H1 (cell line): ENCODE measurements around the gene PRSS12. TPM values are rescaled to one million over a fixed set of nuclear protein-coding genes. Genes with fewer than 3 reads are reported as not detected.
A peak's percentile ranks its signal among the peaks of the same experiment; 100 is the strongest.

Source experiments
- CTCF ChIA-PET: fragments of 300-600 bp; sonication (Branson Sonifier 250); formaldehyde crosslinking; loops from one replicate; lab custom pipeline; 2021; ENCODE audit not compliant: partially characterized antibody; lab: Charles Lee
- POLR2A ChIA-PET: fragments of 300-600 bp; sonication (Branson Sonifier 250); formaldehyde crosslinking; loops from one replicate; lab custom pipeline; 2021; ENCODE audit warnings: inconsistent platforms; ENCODE audit not compliant: partially characterized antibody; lab: Charles Lee
- DNase-seq, 2 experiments: peaks; one replicate each; pipeline versions ENCODE4 v3.0.0 to v3.0.0-alpha.2; 2010 to 2022; ENCODE audit warnings: low spot score in 2 of 2, low read depth in 1 of 2, mixed read lengths in 1 of 2
- FAIRE-seq: peaks from 2 replicates; lab custom pipeline; 2011; peaks lifted over from hg19 to GRCh38; lab: Jason Lieb, UNC
- H2AFZ ChIP-seq: 2 replicates; pipeline ENCODE4 v1.8.1; 2012; ENCODE audit warnings: low read length, inconsistent platforms
- H2AK5ac ChIP-seq: 2 replicates; pipeline ENCODE4 v1.6.1; 2013; ENCODE audit warnings: low read depth, low read length
- H2BK120ac ChIP-seq: replicated peaks from 2 replicates; pipeline ENCODE3; 2013; ENCODE audit warnings: low read depth, low read length, inconsistent platforms
- H2BK12ac ChIP-seq: 2 replicates; pipeline ENCODE4 v1.6.1; 2013; ENCODE audit warnings: low read depth, low read length
- H2BK15ac ChIP-seq: 2 replicates; pipeline ENCODE4 v1.6.1; 2013; ENCODE audit warnings: low read length
- H2BK20ac ChIP-seq: 2 replicates; pipeline ENCODE4 v1.6.1; 2013; ENCODE audit warnings: low read length
- H2BK5ac ChIP-seq: 2 replicates; pipeline ENCODE4 v1.6.1; 2013; ENCODE audit warnings: low read depth, low read length
- H3K14ac ChIP-seq: 2 replicates; pipeline ENCODE4 v1.6.1; 2013; ENCODE audit warnings: inconsistent platforms; ENCODE audit not compliant: insufficient read length
- H3K18ac ChIP-seq: 2 replicates; pipeline ENCODE4 v1.6.1; 2013; ENCODE audit warnings: low read length; ENCODE audit errors: extremely low read depth
- H3K23ac ChIP-seq: 2 replicates; pipeline ENCODE4 v1.6.1; 2013; ENCODE audit warnings: inconsistent platforms; ENCODE audit not compliant: insufficient read length
- H3K23me2 ChIP-seq: 2 replicates; pipeline ENCODE4 v1.6.1; 2013; ENCODE audit warnings: low read depth, low read length
- H3K27ac ChIP-seq: 2 replicates; pipeline ENCODE4 v1.6.1; 2011; ENCODE audit warnings: low read depth, low read length, inconsistent platforms
- H3K27me3 ChIP-seq, 4 experiments: replicated peaks in 1 of 4; 1 replicate in 1 of 4; 2 replicates in 3 of 4; pipeline versions ENCODE4 v1.6.1 to v1.8.1; 2011 to 2013; ENCODE audit warnings: low read length in 3 of 4, mild to moderate bottlenecking in 3 of 4, inconsistent platforms in 2 of 4, mixed read lengths in 2 of 4, moderate library complexity in 1 of 4; ENCODE audit not compliant: control insufficient read depth in 3 of 4, insufficient read depth in 3 of 4; ENCODE audit errors: extremely low read depth in 1 of 4
- H3K36me3 ChIP-seq, 4 experiments: 2 replicates each; pipeline versions ENCODE4 v1.6.1 to v1.8.1; 2011 to 2013; ENCODE audit warnings: mild to moderate bottlenecking in 4 of 4, low read length in 3 of 4, moderate library complexity in 2 of 4, control low read depth in 1 of 4, inconsistent platforms in 1 of 4; ENCODE audit not compliant: insufficient read depth in 4 of 4, control insufficient read depth in 2 of 4
- H3K4ac ChIP-seq: replicated peaks from 2 replicates; pipeline ENCODE3; 2013; ENCODE audit warnings: low read length, low read depth, mixed read lengths, inconsistent platforms; ENCODE audit not compliant: insufficient read length
- H3K4me1 ChIP-seq, 4 experiments: replicated peaks in 1 of 4; 1 replicate in 1 of 4; 2 replicates in 3 of 4; pipeline versions ENCODE4 v1.6.1 to v1.8.1; 2011 to 2013; ENCODE audit warnings: low read length in 3 of 4, inconsistent platforms in 2 of 4, mixed read lengths in 1 of 4; ENCODE audit not compliant: insufficient read depth in 4 of 4, control insufficient read depth in 3 of 4
- H3K4me2 ChIP-seq, 2 experiments: 2 replicates each; pipeline versions ENCODE4 v1.6.1 to v1.8.1; 2011 to 2013; ENCODE audit warnings: low read depth in 2 of 2, low read length in 2 of 2, control low read depth in 1 of 2, inconsistent platforms in 1 of 2, mild to moderate bottlenecking in 1 of 2; ENCODE audit not compliant: insufficient read depth in 1 of 2
- H3K4me3 ChIP-seq, 4 experiments: fragments of 200-600, 300-600 bp in 1 of 4; sonication (generic), shearing (Covaris generic), sonication (Bioruptor Twin) in 1 of 4; 2 replicates each; pipeline versions ENCODE4 v1.5.1 to v1.8.1; 2011 to 2016; ENCODE audit warnings: low read length in 4 of 4, low read depth in 3 of 4, control low read depth in 2 of 4, inconsistent platforms in 2 of 4, mild to moderate bottlenecking in 2 of 4, mixed read lengths in 1 of 4, moderate library complexity in 1 of 4; ENCODE audit not compliant: insufficient read depth in 2 of 4; ENCODE audit errors: extremely low read depth in 1 of 4
- H3K56ac ChIP-seq: replicated peaks from 2 replicates; pipeline ENCODE3; 2013; ENCODE audit warnings: low read depth, mild to moderate bottlenecking, mixed read lengths, low read length, inconsistent platforms; ENCODE audit not compliant: insufficient read length
- H3K79me1 ChIP-seq: 2 replicates; pipeline ENCODE4 v1.6.1; 2013; ENCODE audit warnings: low read depth, low read length, control low read depth
- H3K79me2 ChIP-seq, 2 experiments: 2 replicates each; pipeline versions ENCODE4 v1.6.1 to v1.8.1; 2012 to 2013; ENCODE audit warnings: low read length in 2 of 2, mild to moderate bottlenecking in 2 of 2, inconsistent platforms in 1 of 2; ENCODE audit not compliant: insufficient read depth in 2 of 2, control insufficient read depth in 1 of 2
- H3K9ac ChIP-seq, 4 experiments: replicated peaks in 1 of 4; 1 replicate in 1 of 4; 2 replicates in 3 of 4; pipeline versions ENCODE4 v1.6.1 to v1.8.1; 2011 to 2013; ENCODE audit warnings: low read depth in 3 of 4, low read length in 3 of 4, control low read depth in 2 of 4, mild to moderate bottlenecking in 2 of 4, moderate library complexity in 2 of 4, inconsistent platforms in 1 of 4; ENCODE audit errors: extremely low read depth in 1 of 4
- H3K9me3 ChIP-seq, 2 experiments: 2 replicates each; pipeline versions ENCODE4 v1.6.1 to v1.8.1; 2012 to 2013; ENCODE audit warnings: mild to moderate bottlenecking in 2 of 2, moderate library complexity in 2 of 2, control low read depth in 1 of 2, inconsistent platforms in 1 of 2, low read depth in 1 of 2, low read length in 1 of 2, mixed read lengths in 1 of 2; ENCODE audit not compliant: insufficient read depth in 2 of 2
- H4K20me1 ChIP-seq, 2 experiments: replicated peaks in 1 of 2; 2 replicates each; pipeline versions ENCODE3 to v1.8.1; 2011 to 2013; ENCODE audit warnings: inconsistent platforms in 2 of 2, low read length in 2 of 2, mild to moderate bottlenecking in 1 of 2; ENCODE audit not compliant: insufficient read depth in 2 of 2, control insufficient read depth in 1 of 2
- H4K5ac ChIP-seq: 2 replicates; pipeline ENCODE4 v1.6.1; 2013; ENCODE audit warnings: low read length, low read depth, mixed read lengths, inconsistent platforms; ENCODE audit not compliant: insufficient read length
- H4K8ac ChIP-seq: 2 replicates; pipeline ENCODE4 v1.8.0; 2013; ENCODE audit warnings: mild to moderate bottlenecking, moderate library complexity, low read length, inconsistent platforms; ENCODE audit not compliant: insufficient read depth; ENCODE audit errors: extremely low read depth
- H4K91ac ChIP-seq: replicated peaks from 2 replicates; pipeline ENCODE3; 2013; ENCODE audit warnings: low read length, mixed read lengths, inconsistent platforms; ENCODE audit not compliant: insufficient read length
- CHD1 ChIP-seq: IDR thresholded peaks from 2 replicates; pipeline ENCODE4 v1.6.1; 2012; ENCODE audit warnings: low read depth, low read length, improper control_type of control experiment
- CREB1 ChIP-seq: IDR thresholded peaks from 2 replicates; pipeline ENCODE4 v1.6.1; 2012; ENCODE audit warnings: inconsistent platforms
- CTBP2 ChIP-seq: IDR thresholded peaks from 2 replicates; pipeline ENCODE4 v1.7.0; 2011; ENCODE audit warnings: borderline replicate concordance, mild to moderate bottlenecking, moderate library complexity, mixed read lengths, low read length; ENCODE audit not compliant: insufficient read depth, insufficient read length
- E2F6 ChIP-seq: IDR thresholded peaks from 2 replicates; pipeline ENCODE4 v1.6.1; 2012; ENCODE audit warnings: inconsistent platforms
- GABPA ChIP-seq: IDR thresholded peaks from 2 replicates; pipeline ENCODE4 v1.6.1; 2011; ENCODE audit warnings: mild to moderate bottlenecking, low read length, moderate library complexity, borderline replicate concordance; ENCODE audit not compliant: insufficient read depth
- KDM1A ChIP-seq: fragments of 200-600, 300-600 bp; sonication (generic); IDR thresholded peaks from 2 replicates; pipeline ENCODE4 v1.7.1; 2016; ENCODE audit warnings: mild to moderate bottlenecking, low read length, borderline replicate concordance
- RBBP5 ChIP-seq: IDR thresholded peaks from 2 replicates; pipeline ENCODE4 v1.7.1; 2012; ENCODE audit warnings: low read depth, mild to moderate bottlenecking, inconsistent platforms, low read length, moderate library complexity, borderline replicate concordance
- TCF12 ChIP-seq: IDR thresholded peaks from 2 replicates; pipeline ENCODE4 v1.6.1; 2011; ENCODE audit warnings: low read depth, mild to moderate bottlenecking, low read length
- WGBS, 2 experiments: shearing (Covaris generic) in 1 of 2; methylation state at CpG; one replicate each; pipeline versions ENCODE4 v1.1.6 to v1.1.7; 2013 to 2015; ENCODE audit warnings: low lambda C conversion rate in 2 of 2, mixed read lengths in 2 of 2, inconsistent platforms in 1 of 2, low coverage in 1 of 2, missing lambda C conversion rate in 1 of 2; ENCODE audit not compliant: insufficient replicate concordance in 2 of 2, insufficient coverage in 1 of 2, insufficient read length in 1 of 2; ENCODE audit errors: extremely low coverage in 1 of 2, missing lambda C conversion rate in 1 of 2; 5-methylcytosine and 5-hydroxymethylcytosine counted together
- polyA plus RNA-seq, 7 experiments: library from polyadenylated mRNA; depleted of rRNA in 3 of 7; stranded (reverse) in 5 of 7; unstranded in 2 of 7; fragments of >200 nt in 5 of 7; fragments of 200-250 nt in 2 of 7; gene quantifications; 1 replicate in 5 of 7; 2 replicates in 1 of 7; 4 replicates in 1 of 7; pipeline versions ENCODE4 v1.2.1 to v1.2.3, GENCODE V29; 2011 to 2013; ENCODE audit warnings: missing spikeins in 2 of 7, mixed read lengths in 2 of 7
- total RNA-seq: library from RNA; stranded (reverse); fragmentation: NEBNext Ultra II Directional; extraction: Animal tissue kit (Norgen Biotek cat#: 25700); gene quantifications from 2 replicates; pipeline ENCODE4 v1.2.1, GENCODE V29; 2021

PRSS12 gene
- total and polyA plus RNA-seq, 2 of the 8 experiments (the other 6 are each of a cell fraction or from before 2014, with no cell fraction given) = 2.6 to 9.3 TPM

- ChIA-PET CTCF (interaction anchor here (0.6 kb wide), 2 partner anchors 29 to 45 kb away, joined by 3 read pairs; no protein-coding TSS in a partner anchor), POLR2A (no interaction called here)
- Histone ChIP-seq H4K20me1 (no peaks in the 10 kb centered on the region), H3K36me3 (no peaks in the 10 kb centered on the region), H3K27ac (no peak overlapping the region), H3K27me3 (0 out of 7 replicates have a peak, but pooled peaks cover 0 to 2% (median 0%) of the 10 kb centered on the region in 4 experiments), H3K9ac (no peak overlapping the region), H3K14ac (no peak overlapping the region), H3K4ac (no peak overlapping the region), H4K8ac (no peak overlapping the region), H3K9me3 (peaks cover 6 to 7% of the 10 kb centered on the region in 2 experiments; a peak in 3 of 4 replicates), H2BK5ac (no peak overlapping the region), H2BK20ac (no peak overlapping the region), H3K79me2 (no peaks in the 10 kb centered on the region), H3K23ac (no peak overlapping the region), H4K5ac (no peak overlapping the region), H3K18ac (no peak overlapping the region), H3K79me1 (no peaks in the 10 kb centered on the region), H2AFZ (peak overlapping the region; percentile 22; the same call in 1 of the 2 replicates), H2BK15ac (no peak overlapping the region), H3K56ac (no peak overlapping the region), H4K91ac (no peak overlapping the region), H3K4me1 (peaks cover 0 to 11% (median 5%) of the 10 kb centered on the region in 4 experiments; a peak in 5 of 7 replicates), H2BK120ac (no peak overlapping the region), H3K4me3 (no peak overlapping the region), H3K4me2 (no peak overlapping the region), H3K23me2 (no peaks in the 10 kb centered on the region)
- DNase-seq = no peak
- TF ChIP-seq TCF12 (no peak), KDM1A (no peak), RBBP5 (no peak), CREB1 (no peak), CTBP2 (no peak), GABPA (no peak), E2F6 (no peak), CHD1 (no peak)
- TF ChIP-seq, all 59 proteins: peak for 0
- FAIRE-seq = no peak
- 88% methylated on average over 3 of the region's 3 CpGs; no CpG with 5 or more reads in 1 of the 2 experiments for WGBS, 2 experiments
- H2BK12ac ChIP-seq = no peak overlapping the region
- H2AK5ac ChIP-seq = no peak overlapping the region
These were observed 47.6 kb upstream of the PRSS12 start for GRCh38 chr4:118400356-118400755.
